ENCODE results near the gene RETN.

The RETN gene, protein sequence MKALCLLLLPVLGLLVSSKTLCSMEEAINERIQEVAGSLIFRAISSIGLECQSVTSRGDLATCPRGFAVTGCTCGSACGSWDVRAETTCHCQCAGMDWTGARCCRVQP

DNA sequence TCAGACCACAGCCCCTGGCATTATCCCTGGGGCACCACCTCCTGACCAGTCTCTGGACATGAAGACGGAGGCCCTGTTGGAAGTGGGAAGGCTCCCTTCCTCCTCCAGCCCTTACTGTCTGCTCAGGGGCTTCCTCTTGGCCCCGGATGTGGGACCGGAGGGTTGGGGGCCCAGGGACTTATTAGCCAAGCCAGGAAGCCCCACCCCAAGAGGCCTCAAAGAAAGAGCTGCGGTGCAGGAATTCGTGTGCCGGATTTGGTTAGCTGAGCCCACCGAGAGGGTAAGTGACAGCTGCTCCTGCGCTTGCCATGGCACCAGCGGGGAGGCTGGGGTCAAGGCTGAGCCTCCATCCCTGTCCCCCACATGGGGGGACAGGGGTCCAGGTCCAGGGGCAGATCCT is at the start of gene RETN:
TSS of gene RETN (plus strand) at position 208 of the 400 bp plus-strand sequence. CDS start 278 bp downstream, outside the sequence.
- no peak for DNase-seq

DNA sequence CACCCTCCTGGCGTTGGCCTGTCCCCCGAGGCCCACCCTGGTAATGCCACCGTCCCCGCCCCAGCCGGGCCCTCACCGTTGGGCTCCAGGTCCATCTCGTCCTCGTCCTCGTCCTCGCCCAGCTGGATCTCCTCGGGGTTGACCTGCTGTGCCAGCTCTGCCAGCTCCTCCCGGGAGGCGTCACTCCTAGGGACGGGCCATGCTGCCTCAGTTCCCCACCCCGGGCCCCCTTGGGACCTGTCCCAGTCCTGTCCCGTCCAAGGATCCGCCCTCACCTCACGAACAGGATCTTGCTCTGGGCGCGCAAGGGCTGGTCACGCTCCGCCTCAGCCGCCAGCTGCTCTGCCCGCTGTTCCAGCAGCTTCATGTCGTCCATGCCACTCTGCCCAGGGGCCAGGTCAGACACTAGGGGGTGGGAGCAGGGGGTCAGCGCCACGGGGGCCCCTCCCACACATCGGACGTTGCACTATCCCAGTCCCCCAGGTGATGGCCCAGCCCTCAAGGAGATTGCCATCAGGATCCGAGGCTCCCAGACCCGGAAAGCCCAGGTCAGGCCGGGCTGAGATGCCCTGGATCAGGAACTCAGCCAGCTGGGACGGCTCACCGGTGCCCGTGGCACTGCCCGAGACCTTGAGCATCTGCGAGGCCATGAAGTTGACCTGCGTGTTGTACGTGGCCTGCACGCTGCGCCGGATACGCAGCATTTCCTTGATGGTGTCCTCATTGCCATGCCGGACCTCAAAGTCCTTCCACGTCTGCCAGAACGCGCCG is 49.0 kb upstream of the RETN start:
- DNase-seq, result no peak

DNA sequence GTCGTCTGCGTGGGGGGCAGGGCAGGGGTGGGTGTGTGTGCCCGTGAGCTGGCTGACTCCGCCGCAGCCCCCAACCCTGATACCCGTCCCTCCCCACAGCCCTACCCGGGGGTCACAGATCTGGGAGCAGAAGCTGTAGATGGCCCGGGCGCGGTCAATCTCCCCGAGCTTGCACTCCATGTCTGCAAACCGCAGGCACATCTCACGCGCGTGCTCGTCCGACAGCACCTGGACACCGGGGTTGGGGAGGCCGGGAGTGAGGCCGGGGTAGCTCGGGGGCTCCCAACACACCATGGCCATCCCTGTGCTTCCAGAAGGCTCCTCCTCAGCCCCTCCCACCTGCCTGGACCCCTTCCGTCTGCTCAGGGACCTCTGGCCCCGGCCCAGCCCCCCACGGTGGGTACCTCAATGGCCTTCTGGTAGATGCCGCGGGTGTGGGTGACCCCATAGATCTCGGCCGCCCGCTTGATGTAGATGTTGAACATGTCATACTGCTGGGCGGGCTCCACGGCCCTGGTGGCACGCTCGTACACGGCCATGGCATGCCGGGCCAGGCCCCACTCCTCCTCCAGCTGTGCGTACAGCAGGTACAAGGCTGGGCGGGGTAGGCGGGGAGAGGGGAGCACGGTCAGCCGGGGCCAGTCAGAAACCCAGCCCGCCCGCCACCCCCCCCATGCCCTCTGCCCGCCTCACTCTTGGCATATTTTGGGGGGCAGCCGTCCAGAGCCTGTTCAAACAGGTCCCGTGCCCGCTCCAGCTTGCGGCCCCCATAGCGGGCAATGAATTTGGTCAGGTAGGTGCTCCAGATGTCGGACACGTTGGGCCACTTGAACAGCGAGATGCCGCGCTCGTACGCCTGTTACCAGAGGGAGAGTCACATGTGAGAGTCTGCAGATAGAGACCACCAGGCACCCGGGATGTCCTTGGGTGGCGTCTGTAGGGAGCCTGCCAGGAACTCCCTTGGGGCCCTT is 48.1 kb upstream of the RETN start:
- no peak for DNase-seq

DNA sequence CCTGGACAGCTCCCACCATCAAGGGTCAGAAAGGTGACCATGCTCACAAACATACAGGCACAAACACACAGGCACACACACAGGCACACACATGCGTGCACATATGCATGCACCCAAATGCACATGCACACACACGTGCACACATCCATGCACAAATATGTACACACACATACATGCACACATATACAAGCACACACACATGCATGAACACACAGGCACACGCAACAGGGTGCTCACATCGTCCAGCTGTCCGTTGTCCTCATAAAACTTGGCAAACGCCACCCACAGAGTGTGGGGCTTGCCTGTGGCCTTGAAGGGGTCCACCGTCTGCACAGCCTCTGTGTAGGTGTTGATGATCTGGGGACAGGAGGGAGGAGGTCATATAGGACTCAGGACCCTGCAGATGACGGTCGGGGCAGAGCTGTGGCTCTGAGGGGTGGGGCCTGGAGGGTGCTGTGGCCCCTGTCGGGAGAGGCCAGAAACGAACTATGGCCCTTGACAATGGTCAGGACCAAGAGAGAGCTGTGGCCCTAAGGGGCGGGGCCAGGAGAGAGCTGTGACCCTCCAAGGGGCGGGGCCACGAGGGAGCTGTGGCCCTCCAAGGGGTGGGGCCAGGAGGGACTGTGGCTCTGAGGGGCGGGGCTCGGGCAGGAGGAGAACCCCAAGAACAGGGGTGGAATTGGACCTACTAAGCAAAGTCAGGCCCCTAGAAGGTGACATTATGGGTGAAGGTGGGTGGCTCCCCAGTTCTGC is 45.7 kb upstream of the RETN start:
- no peak for DNase-seq

DNA sequence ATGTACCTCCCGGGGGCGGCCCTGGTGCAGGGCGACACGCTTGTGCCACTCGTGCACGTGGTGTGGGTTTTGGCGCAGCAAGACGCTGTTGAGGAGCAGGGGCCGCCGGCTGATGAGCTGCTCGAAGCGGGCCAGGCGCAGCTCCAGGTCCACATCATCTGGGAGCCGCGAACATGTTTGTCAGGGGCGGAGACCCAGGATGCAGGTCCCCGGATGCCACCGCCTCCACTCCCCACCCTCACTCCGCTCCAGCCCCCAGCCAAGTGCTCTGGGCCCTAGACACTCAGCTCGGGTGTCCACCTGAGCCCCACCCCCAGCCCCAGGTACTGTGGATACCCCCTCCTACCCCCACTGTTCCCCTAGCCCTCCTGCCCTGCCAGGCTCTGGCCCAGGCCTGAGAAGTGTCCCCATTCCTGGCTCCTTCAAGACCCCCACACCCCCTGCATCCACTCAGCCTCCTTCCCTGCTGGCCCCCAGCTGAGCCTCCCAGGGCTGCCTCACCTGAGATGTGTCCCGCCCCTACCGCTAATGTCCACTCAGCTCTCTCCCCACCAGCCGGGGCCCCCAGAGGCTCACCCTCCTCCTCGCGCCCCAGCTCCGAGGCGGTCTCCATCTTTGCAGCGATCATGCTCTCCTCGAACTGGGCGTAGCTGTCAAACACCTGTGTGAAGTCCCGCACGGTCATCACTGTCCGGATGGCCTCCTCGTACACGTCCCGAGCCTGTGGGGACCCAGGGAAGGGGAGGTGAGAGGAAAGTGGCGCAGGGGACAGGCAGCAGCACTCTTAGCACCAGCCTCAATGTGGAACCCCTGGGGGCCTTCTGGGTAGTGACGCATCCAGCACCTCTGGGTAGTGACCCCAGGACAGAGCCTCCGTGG is 44.9 kb upstream of the RETN start:
- no peak for DNase-seq

DNA sequence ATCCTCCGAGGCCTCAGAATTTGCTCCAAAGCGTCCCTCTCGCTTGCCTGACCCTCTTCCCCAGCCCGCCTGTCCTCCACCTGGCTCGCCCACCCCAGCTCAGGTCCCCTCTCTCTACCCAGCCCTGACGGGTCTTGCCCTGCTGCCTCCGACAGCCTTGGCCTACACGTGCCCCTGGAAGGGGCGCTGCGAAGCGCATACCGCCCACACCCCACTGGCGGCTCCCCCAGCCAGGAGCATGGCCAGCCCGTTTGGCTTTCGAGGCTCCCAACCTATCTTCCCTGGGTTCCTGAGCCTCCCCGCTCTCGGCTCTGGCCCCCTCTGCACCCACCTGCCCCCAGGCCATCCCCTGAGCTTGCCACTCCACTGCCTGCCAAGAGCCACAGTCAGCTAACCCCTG is 44.0 kb upstream of the RETN start:
- no peak for DNase-seq

DNA sequence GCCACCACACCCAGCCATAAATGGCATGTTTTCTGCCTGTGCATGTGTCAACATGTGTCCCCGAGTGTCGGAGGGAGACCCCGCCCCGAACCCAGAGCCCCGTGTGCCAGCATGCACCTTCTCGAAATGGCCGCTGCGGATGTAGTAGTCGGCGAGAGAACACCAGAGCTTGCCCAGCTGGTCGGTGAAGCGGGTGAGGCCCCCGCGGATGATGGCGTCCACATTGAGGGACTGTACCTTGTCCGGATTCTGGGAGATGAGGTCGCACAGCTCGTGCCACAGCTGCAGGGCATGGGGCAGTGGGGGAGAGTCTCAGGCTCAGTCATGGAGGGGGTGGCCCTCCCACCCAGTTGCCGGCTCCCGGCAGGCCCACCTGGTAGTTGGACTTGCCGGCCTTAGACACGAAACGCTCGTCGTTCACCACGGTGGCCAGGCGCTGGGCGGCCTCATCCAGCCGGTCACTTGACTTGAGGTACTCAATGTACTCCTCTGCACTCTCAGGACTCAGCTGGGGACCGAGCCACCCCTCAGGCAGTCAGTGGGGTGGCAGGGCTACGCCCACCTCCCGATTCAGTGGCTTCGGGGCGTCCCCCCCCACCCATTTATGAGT is 43.0 kb upstream of the RETN start:
- DNase-seq, result no peak

DNA sequence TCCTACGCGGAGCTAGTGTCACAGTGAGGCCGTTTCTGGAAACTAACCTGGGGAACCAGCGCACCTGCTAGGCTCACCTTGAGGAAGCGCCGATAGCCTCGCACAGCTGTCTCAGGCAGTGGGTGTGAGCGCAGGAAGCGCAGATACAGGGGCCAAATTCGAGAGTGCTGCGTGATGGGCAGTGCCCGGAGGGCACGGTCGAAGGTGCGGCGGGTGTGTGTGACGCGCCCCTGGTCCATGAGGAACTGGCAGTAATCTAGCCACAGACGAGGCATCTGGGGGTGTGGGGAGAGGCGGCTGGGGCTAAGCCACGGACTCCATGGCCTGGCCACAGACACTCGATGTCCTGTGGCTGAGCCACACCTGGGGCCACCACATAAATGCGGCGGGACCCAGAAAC is 41.7 kb upstream of the RETN start:
- DNase-seq, result no peak

DNA sequence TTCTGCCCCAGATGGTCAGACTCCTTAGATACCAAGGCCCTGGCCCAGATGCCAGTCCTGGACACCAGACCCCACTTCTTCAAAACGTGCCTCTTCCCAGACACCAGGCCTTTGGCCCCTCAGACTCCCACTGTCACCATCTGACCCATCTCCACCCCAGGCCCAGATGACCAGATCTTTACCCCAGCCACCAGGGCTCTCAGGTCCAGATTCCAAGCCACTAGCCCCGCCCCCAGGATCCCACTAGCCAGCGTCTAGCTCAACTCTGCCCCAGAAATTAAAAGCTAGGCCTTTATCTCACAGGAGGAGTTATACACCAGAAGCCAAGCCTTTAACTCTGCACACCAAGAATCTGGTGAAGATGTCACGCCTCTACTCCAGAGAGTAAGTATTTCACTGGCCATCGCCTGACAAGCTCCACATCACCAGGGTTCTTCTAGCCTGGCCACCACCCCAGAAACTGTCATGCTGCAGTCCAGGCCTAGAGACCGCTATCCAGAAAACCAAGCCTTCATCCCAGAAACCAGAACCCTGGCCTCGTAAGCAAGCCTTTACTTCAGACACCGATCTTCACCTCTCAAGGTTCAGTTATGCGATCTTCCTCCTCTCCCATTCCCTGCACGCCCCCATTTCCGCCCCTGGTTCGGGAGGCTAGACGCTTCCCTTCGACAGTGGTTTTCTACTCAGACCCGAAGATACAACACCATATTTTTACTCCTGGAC is 40.1 kb upstream of the RETN start:
- DNase-seq, result no peak

DNA sequence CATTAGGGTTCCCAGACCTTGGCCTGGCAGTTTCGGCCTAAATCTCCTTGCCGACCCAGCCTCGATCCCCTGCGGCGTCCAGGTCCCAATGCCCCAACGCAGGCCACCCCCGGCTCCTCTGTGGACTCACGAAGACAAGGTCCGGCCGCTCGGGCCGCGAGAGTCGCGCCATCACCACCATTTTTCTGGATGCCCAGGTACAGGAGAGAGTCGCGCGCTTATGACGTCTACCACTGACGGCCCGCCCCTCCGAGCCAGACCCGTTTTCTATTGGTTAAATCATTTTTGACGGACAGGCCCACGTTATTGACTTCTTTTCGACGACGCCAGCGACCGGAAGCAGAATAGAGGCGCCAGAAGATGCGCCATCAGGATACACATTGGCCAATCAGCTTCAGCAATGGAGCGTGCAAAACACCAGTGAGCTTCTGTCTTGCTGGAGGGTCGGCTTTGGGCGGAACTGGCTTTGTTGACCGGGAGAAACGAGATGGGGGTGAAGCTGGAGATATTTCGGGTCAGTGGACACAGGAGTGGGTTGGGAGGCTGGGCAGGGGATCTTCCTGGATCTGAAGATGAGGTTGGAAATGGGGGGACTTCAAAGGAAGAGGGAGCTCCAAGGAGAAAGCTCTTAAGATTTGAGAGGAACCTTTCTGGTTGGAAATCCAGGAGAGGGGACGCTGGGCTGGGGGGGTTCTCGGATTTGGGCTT is 39.3 kb upstream of the RETN start, which contains the start of the genes PET100 and XAB2:
TSS of gene PET100 (plus strand) at position 447 of the 708 bp plus-strand sequence. CDS start at position 488, 41 bp downstream.
TSS of gene XAB2 (minus strand) at position 199 of the 708 bp plus-strand sequence. CDS start at position 181, 18 bp downstream.
- DNase-seq, result peak; percentile 99

DNA sequence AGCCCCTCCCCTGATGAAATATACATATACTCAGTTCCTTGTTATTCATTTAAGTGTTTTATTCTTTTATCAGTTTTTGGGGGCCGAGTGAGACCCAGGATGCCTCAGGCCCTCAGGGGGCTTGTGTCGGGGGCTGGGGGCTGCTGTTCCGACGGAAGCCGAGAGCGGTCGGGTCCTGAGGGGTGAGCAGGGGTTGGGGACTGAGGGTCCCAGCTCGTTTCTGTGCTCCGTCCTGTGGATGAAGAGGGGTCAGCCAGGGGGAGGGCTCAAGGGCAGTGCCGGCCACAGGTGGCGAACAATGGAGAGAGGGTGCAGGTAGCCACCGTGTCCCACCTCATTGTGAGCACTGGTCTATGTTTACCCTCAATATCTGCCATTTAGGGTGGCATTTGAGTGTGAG is 37.3 kb upstream of the RETN start:
- DNase-seq, result no peak

DNA sequence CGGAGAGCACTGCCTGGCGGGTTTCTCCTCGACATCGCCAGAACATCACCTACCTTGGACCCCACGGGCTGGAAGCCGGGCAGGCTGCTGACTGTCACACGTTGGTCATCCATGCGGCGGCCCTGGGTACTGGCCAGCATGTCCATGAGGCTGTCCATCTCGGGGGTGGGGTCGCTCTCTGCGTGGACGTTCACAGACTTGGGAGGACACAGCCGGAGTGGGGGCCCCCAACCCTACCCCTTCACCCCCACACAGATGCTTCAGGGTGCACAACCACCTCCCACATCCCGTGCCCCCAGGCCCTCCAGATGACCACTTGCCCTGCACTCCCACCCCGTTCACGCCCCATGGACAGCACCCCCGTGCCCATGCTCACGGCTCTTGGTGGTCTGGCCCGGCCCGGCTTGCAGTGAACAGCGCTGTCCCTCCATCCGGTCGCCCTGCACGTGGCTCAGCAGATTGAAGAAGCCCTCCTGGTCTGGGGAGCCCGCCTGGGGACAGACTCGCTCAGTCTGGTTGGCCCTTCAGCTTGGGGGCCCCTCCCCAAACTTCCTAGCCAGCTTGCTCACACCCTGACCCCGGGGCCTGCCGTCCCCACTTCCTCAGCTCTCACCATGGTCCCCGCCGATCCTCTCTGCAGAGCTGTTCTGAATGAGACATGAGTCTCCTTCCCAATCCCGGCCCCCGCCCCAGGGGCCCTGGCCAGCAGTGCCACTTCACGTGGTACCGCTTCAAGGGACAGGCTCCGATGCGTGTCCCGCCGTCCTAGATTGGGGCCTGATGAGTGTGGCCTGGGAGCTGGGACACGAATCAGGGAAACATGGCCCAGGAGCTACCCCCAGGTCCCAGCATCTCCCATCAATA is 36.3 kb upstream of the RETN start:
- no peak for DNase-seq

DNA sequence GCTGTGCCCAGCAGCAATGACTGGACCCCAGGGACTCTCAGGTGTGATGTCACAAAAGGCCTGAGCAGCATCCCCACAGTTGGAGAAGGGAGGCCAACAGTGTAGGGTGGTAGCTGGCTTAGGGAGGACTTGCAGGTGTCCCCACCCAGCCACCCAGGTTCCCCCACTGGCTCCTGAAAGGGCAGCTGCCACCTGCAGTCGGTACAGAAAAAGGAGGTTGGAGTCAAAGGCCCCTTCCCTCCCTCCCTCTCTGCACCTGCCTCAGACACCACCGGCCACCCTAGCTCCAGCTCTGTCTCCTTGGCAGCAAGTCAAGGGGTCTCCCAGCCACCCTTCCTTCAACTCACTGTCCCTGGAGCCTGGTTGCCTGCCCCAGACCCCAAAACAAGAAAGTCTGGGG is 35.2 kb upstream of the RETN start, which contains the start of gene PCP2:
TSS of gene PCP2 (minus strand) at position 22 of the 400 bp plus-strand sequence. CDS start 262 bp downstream, outside the sequence.
- no peak for DNase-seq

DNA sequence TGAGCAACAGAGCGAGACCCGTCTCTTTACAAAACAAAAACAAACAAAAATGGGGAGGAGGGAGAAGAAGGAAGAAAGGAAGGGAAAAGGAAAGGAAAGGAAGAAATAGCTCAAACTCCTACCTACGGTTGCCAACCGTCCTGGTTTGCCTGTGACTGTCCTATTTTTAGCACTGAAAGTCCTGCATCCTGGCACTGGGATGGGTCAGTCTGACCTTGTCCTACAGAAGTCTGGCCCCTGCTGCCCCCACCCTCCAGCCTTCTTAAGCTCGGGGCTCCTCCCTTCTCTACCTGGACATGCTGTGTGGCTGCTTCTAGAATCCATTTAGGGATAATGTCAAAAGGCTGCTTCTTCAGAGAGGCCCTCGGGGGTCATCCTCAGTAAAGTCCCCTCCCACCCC is 33.2 kb upstream of the RETN start:
- no peak for DNase-seq

DNA sequence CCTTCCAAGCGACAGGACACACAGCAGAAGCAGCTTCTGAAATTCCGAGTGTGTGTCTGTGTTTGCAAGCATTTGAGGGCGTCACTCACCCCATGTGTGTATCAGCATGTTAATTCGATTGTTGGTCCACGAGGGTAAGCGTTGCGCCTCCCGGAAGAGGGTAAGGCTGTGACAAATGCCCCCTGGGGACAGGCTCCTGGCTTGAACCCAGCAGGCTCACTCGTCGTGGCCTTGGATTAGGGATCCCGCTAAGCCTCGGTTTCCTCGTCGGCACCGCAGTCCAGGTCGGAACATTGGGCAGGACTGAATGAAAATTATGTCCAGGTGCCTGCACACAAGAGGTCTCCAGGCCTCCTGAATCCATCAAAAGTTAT is 32.5 kb upstream of the RETN start:
- DNase-seq, result no peak

DNA sequence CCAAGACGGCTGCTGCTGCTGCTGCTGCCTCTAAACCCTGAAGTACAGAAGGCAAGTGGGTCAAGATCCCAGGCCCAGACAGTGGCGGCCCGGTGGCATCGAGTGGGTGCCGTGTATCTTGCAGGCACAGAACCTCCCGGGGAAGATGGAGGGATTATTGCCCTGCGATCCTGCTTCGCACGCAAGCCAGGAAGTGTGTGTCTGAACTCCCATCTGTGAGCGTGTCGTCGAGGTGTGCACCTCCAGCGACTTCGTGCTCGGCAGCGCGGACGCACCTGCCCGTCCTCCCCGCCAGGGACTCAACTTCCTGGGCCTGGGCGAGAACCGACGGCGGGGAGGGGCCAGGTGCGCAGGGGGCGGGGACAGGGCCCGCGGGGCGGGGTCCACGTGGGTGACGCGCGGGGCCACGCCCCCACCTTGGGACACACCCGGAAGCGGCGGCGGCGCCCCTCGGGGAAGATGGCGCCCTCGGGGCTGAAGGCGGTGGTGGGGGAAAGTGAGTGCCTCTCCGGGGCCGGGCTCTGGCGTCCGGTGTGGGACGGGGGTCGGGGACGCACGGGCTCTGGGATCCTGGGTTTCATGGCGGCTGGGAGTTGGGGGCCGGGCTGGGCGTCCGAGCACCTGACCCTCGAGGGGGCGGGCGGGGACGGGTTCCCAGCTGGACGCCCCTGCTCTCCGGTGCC is 32.0 kb upstream of the RETN start, which contains the start of gene STXBP2:
TSS of gene STXBP2 (plus strand) at position 420 of the 683 bp plus-strand sequence. CDS start at position 460, 40 bp downstream.
- peak; percentile 66 for DNase-seq

DNA sequence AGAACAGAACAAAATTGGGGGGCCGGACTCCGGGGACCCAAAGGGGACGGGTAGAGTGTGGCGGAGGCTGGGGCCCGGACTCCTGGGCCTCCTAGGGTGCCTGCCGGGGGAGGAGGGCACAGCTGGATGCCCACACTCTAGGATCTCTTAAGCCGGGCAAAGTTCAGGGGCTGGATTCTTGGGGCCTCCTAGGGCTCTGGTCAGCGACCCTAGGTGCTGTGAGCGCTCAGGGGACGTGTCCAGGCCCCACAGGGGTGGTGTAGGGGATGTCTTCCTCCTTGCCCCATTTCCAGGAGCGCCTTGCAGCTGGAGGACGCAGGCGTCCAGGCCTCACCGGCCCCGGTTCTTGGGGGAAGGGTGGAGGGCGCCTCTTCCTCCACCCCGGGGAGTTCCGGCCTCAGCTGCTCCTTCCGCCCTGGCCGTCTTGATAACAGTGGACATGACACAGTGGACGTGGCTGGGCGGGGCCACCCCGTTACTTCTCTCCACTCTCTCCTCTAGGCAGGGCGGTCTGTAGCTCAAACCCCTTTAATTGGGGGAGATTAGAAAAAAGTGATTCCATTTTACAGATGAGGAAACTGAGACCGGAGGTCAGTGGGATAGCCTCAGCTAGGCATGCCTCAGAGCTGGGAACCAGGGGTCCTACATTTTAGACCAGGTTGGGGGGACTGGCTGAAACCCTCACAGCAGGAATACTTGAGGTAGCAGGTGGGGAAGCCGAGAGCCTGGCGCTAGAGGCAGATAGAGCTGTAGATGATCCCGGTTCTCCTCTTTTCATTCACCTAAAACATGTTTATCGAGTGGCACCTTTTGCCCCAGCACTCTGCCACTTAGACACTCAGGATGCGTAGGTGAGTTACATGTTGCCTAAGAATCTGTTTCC is 31.2 kb upstream of the RETN start:
- DNase-seq, result peak; percentile 47
